ENCODE data around the gene TTC38. TPM values are rescaled to one million over a fixed set of nuclear protein-coding genes. Genes with fewer than 3 reads are reported as not detected.

The TTC38 gene
- total RNA-seq (2014; rRNA removed) = 26.8 and 41.4 TPM in 2 replicates
- Bru-seq, nascent RNA = percentile 57 among the genes with signal in this experiment
- percentile 66 among the genes with signal in this experiment for BruChase-seq, experiment 1, labeled RNA remaining after a 6-hour chase
- percentile 66 among the genes with signal in this experiment for BruChase-seq, experiment 2, labeled RNA remaining after a 2-hour chase
- long read RNA-seq, transcript TTC38-201 (14 exons, 2,610 nt) = major isoform, 15 of 40 reads
- long read RNA-seq, partial matches to known transcripts = 6 of 40 reads
- long read RNA-seq, other reads (novel, unspliced or antisense) = 17 of 40 reads

GRCh38 chr22:46267431-46268279, at the start of gene TTC38:
Gene TTC38 (plus strand): TSS chr22:46268008. CDS start chr22:46268040, 32 bp downstream.
- POLR2A ChIA-PET (ENCODE audit: unreplicated experiment) = interaction anchor here (0.6 kb wide), 1 partner anchor 17 kb away, joined by 15 read pairs; no protein-coding TSS in a partner anchor
- Histone ChIP-seq H3K36me3 (ENCODE audit: low read depth, low read length) (peaks cover 2% of the 10 kb centered on the region; the same call in 1 of the 2 replicates), H3K4me2 (ENCODE audit: low read length) (peak within 1 kb of the TSS; percentile 93), H3K79me2 (ENCODE audit: low read length) (peaks cover 23% of the 10 kb centered on the region), H2AFZ (ENCODE audit: low read length) (peak within 1 kb of the TSS; percentile 94), H3K9ac (ENCODE audit: low read length) (peak within 1 kb of the TSS; percentile 83), H3K9me3 (ENCODE audit: low read length) (no peaks in the 10 kb centered on the region), H3K9me2 (replicated peaks; ENCODE audit: low read length) (no peaks in the 10 kb centered on the region), H3K4me3 (ENCODE audit: low read length) (peak within 1 kb of the TSS; percentile 85), H3K4me1 (ENCODE audit: insufficient read depth, low read length) (peaks cover 10% of the 10 kb centered on the region), H3K27ac (ENCODE audit: low read length) (no peak within 1 kb of the TSS), H3F3A (ENCODE audit: low read length, unreplicated experiment) (no peaks in the 10 kb centered on the region), H3K27me3 (ENCODE audit: low read length) (no peaks in the 10 kb centered on the region), H4K20me1 (ENCODE audit: low read length) (no peaks in the 10 kb centered on the region)
- BruUV-seq (replicated peaks) = no TSS peak
- CTCF ChIA-PET = interaction anchor here (1.3 kb wide), 1 partner anchor 261 kb away, joined by 3 read pairs; no protein-coding TSS in a partner anchor
- DNase-seq (peak; percentile 81), ATAC-seq (peak; percentile 89)
- intact Hi-C loops (cut with micrococcal nuclease) = no loop called here
- TF ChIP-seq EZH2phosphoT487 (IDR thresholded peaks at IDR 0.05; ENCODE audit: borderline replicate concordance, low read length) = no peak
- TF ChIP-seq CTCF (conservative IDR thresholded peaks at IDR 0.05; ENCODE audit: low read depth, low read length) = no peak
- TF ChIP-seq EZH2 (IDR thresholded peaks at IDR 0.05; ENCODE audit: low read length, unreplicated experiment) = no peak

DNA sequence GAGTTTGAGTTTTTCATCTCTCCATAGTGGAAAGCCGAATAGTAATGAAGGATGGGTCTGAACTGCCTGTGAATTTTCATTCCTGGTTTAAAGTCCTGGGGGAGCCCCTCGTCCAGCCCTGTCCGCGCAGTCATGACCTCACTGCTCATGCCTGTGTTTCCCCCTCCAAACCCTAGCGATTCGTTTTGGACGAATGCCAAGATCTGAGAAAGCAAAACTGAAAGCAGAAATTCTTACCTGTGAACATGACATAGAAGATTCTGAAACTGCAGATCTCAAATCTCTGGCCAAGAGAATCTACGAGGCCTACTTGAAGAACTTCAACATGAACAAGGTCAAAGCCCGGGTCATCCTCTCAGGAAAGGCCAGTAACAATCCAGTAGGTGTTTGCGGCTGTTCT, 48.2 kb upstream of the TTC38 start:
- ChIA-PET CTCF (no interaction called here), POLR2A (ENCODE audit: unreplicated experiment) (no interaction called here)
- H3K27me3 ChIP-seq (ENCODE audit: low read length) = no peaks in the 10 kb centered on the region
- H3K9me2 ChIP-seq (replicated peaks; ENCODE audit: low read length) = no peaks in the 10 kb centered on the region
- no peak overlapping the region for H3K9ac ChIP-seq (ENCODE audit: low read length)
- H3K4me1 ChIP-seq (ENCODE audit: insufficient read depth, low read length) = no peaks in the 10 kb centered on the region
- TF ChIP-seq CTCF (conservative IDR thresholded peaks at IDR 0.05; ENCODE audit: low read depth, low read length) (no peak), EZH2 (IDR thresholded peaks at IDR 0.05; ENCODE audit: low read length, unreplicated experiment) (no peak), EZH2phosphoT487 (IDR thresholded peaks at IDR 0.05; ENCODE audit: borderline replicate concordance, low read length) (no peak)
- H3K4me2 ChIP-seq (ENCODE audit: low read length) = no peak overlapping the region
- no peak overlapping the region for H2AFZ ChIP-seq (ENCODE audit: low read length)
- H4K20me1 ChIP-seq (ENCODE audit: low read length) = no peaks in the 10 kb centered on the region
- H3K4me3 ChIP-seq (ENCODE audit: low read length) = no peak overlapping the region
- no peaks in the 10 kb centered on the region for H3K9me3 ChIP-seq (ENCODE audit: low read length)
- H3K79me2 ChIP-seq (ENCODE audit: low read length) = no peaks in the 10 kb centered on the region
- DNase-seq (no peak), ATAC-seq (no peak)
- intact Hi-C loops (cut with micrococcal nuclease) = no loop called here
- no TSS peak for BruUV-seq (replicated peaks)
- no peak overlapping the region for H3K27ac ChIP-seq (ENCODE audit: low read length)
- H3K36me3 ChIP-seq (ENCODE audit: low read depth, low read length) = no peaks in the 10 kb centered on the region
- H3F3A ChIP-seq (ENCODE audit: low read length, unreplicated experiment) = no peaks in the 10 kb centered on the region

All from PC-3 (cell line).